22Rv1 (cell line): ENCODE measurements around the gene ZNF440.
A peak's percentile ranks its signal among the peaks of the same experiment; 100 is the strongest.
"Not testable (repeated sequence)": the region's sequence is repeated elsewhere in the genome, so short reads cannot be mapped to it uniquely, and the experiment has no call there.

ENCODE experiments used
- CTCF ChIP-seq: fragments of 450-650 bp; IDR thresholded peaks from 2 replicates; pipeline ENCODE4 v1.5.1; 2017; ENCODE audit warnings: mild to moderate bottlenecking
- ZFX ChIP-seq: fragments of 450-650 bp; IDR thresholded peaks from 2 replicates; pipeline ENCODE4 v1.6.1; 2017; ENCODE audit warnings: antibody characterized with exemption, borderline replicate concordance

DNA sequence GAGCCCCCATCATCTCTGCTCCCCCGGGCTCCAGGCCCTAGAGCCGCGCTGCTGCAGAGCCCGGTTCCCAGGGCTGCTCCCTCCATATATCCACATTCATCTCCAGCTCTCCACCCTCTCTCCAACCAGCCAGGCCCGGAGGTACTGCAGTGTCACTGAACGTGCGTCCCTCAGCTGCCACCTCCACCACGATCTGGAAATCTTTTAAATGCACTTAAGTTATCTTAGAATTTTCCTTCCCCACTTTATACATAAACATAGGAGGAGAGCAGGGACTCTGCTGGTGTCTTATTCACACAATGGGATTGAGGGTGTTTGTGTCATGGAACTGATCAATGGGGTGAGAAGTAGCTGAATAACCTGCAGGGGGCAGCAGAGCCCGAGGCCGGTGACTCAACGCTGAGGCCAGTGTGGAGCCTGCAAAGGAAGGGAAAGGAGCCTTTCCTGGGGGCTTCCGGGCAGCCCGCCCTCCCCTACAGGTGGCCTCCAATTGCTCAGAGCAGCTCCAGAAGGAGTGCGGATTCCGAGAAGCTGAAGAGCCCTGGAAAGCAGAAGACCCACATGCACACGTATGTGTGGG is 65.7 kb downstream of the ZNF440 start:
- TF ChIP-seq CTCF: peak; percentile 66
- not testable (repeated sequence) for TF ChIP-seq ZFX
